Measurements from ENCODE around the gene PDGFD. TPM values are rescaled to one million over a fixed set of nuclear protein-coding genes. Genes with fewer than 3 reads are reported as not detected.

The PDGFD gene
- total RNA-seq, 3 donors from 2014 or later (not counting 1 experiment from before 2014, with no cell fraction given): 23.2 to 41.2 (median 33.1) TPM

GRCh38 chr11:103970701-103971249 lies 193.2 kb downstream of the PDGFD start:
- intact Hi-C loops (cut with micrococcal nuclease): no loop called here

GRCh38 chr11:103968685-103969084 lies 195.3 kb downstream of the PDGFD start:
- Histone ChIP-seq H3K4me1 (ENCODE audit: control insufficient read depth, insufficient read depth, low read length) (no peaks in the 10 kb centered on the region), H3K27ac (ENCODE audit: low read length) (no peak overlapping the region), H3K4me3 (ENCODE audit: low read length) (no peak overlapping the region), H3K36me3 (ENCODE audit: control insufficient read depth, insufficient read depth, low read length) (no peaks in the 10 kb centered on the region), H3K27me3 (ENCODE audit: control insufficient read depth, insufficient read depth, low read length) (no peaks in the 10 kb centered on the region), H3K9me3 (ENCODE audit: control insufficient read depth, insufficient read depth, low read length) (no peaks in the 10 kb centered on the region)
- Mint-ChIP-seq H3K27ac (no peak overlapping the region), H3K27me3 (ENCODE audit: low read depth in 2 of 2) (no peaks in the 10 kb centered on the region), H3K4me1 (peaks cover 26 to 27% of the 10 kb centered on the region in 2 donors), H3K9me3 (no peaks in the 10 kb centered on the region), H3K36me3 (no peaks in the 10 kb centered on the region), H3K4me3 (no peak overlapping the region)
- DNase-seq (no peak), ATAC-seq (no peak)
- intact Hi-C loops (cut with micrococcal nuclease): no loop called here
- 94% methylated on average over 3 of the region's 3 CpGs for WGBS (ENCODE audit: insufficient coverage)
- TF ChIP-seq CTCF (IDR thresholded peaks at IDR 0.05): no peak

More at GRCh38 chr11:103970701-103971249, 193.2 kb downstream of the PDGFD start:
- H3K4me3 ChIP-seq (ENCODE audit: low read length): no peak overlapping the region
- no peaks in the 10 kb centered on the region for H3K9me3 Mint-ChIP-seq
- WGBS (ENCODE audit: insufficient coverage): 100% methylated on average over 1 of the region's 1 CpG
- H3K4me1 Mint-ChIP-seq: peaks cover 13 to 27% of the 10 kb centered on the region in 2 donors
- no peak overlapping the region for H3K27ac ChIP-seq (ENCODE audit: low read length)
- no peaks in the 10 kb centered on the region for H3K4me1 ChIP-seq (ENCODE audit: control insufficient read depth, insufficient read depth, low read length)
- H3K9me3 ChIP-seq (ENCODE audit: control insufficient read depth, insufficient read depth, low read length): no peaks in the 10 kb centered on the region
- no peak overlapping the region for H3K27ac Mint-ChIP-seq
- DNase-seq: no peak
- H3K4me3 Mint-ChIP-seq: no peak overlapping the region
- TF ChIP-seq CTCF (IDR thresholded peaks at IDR 0.05): no peak
- no peaks in the 10 kb centered on the region for H3K36me3 Mint-ChIP-seq
- H3K36me3 ChIP-seq (ENCODE audit: control insufficient read depth, insufficient read depth, low read length): no peaks in the 10 kb centered on the region
- ATAC-seq: no peak
- H3K27me3 Mint-ChIP-seq (ENCODE audit: low read depth in 2 of 2): no peaks in the 10 kb centered on the region
- H3K27me3 ChIP-seq (ENCODE audit: control insufficient read depth, insufficient read depth, low read length): no peaks in the 10 kb centered on the region

- Mint-ChIP-seq H3K27ac (no peak overlapping the region), H3K9me3 (no peaks in the 10 kb centered on the region), H3K36me3 (no peaks in the 10 kb centered on the region), H3K27me3 (ENCODE audit: low read depth in 2 of 2) (no peaks in the 10 kb centered on the region), H3K4me1 (peaks cover 26 to 27% of the 10 kb centered on the region in 2 donors), H3K4me3 (no peak overlapping the region)
- H3K36me3 ChIP-seq (ENCODE audit: control insufficient read depth, insufficient read depth, low read length): no peaks in the 10 kb centered on the region
- DNase-seq (no peak), ATAC-seq (no peak)
- no peaks in the 10 kb centered on the region for H3K4me1 ChIP-seq (ENCODE audit: control insufficient read depth, insufficient read depth, low read length)
- no peak overlapping the region for H3K27ac ChIP-seq (ENCODE audit: low read length)
- 93% methylated on average over 8 of the region's 8 CpGs for WGBS (ENCODE audit: insufficient coverage)
- no peaks in the 10 kb centered on the region for H3K27me3 ChIP-seq (ENCODE audit: control insufficient read depth, insufficient read depth, low read length)
- H3K9me3 ChIP-seq (ENCODE audit: control insufficient read depth, insufficient read depth, low read length): no peaks in the 10 kb centered on the region
- H3K4me3 ChIP-seq (ENCODE audit: low read length): no peak overlapping the region
- no peak for TF ChIP-seq CTCF (IDR thresholded peaks at IDR 0.05)
- intact Hi-C loops (cut with micrococcal nuclease): no loop called here
These were observed 196.0 kb downstream of the PDGFD start for GRCh38 chr11:103967985-103968384.

- intact Hi-C loops (cut with micrococcal nuclease): no loop called here
- ATAC-seq: no peak
- no peak for TF ChIP-seq CTCF (IDR thresholded peaks at IDR 0.05)
These were observed 199.6 kb downstream of the PDGFD start for GRCh38 chr11:103964390-103964789.

More at GRCh38 chr11:103964390-103964789, 199.6 kb downstream of the PDGFD start:
- peaks cover 41 to 48% of the 10 kb centered on the region in 2 donors for H3K4me1 Mint-ChIP-seq
- Histone ChIP-seq H3K4me3 (ENCODE audit: low read length) (no peak overlapping the region), H3K9me3 (ENCODE audit: control insufficient read depth, insufficient read depth, low read length) (peaks cover 2% of the 10 kb centered on the region), H3K27ac (ENCODE audit: low read length) (no peak overlapping the region), H3K27me3 (ENCODE audit: control insufficient read depth, insufficient read depth, low read length) (no peaks in the 10 kb centered on the region), H3K36me3 (ENCODE audit: control insufficient read depth, insufficient read depth, low read length) (no peaks in the 10 kb centered on the region), H3K4me1 (ENCODE audit: control insufficient read depth, insufficient read depth, low read length) (peaks cover 3% of the 10 kb centered on the region)
- no peak overlapping the region for H3K27ac Mint-ChIP-seq
- no peaks in the 10 kb centered on the region for H3K36me3 Mint-ChIP-seq
- H3K27me3 Mint-ChIP-seq (ENCODE audit: low read depth in 2 of 2): no peaks in the 10 kb centered on the region
- H3K9me3 Mint-ChIP-seq: no peaks in the 10 kb centered on the region
- no peak for DNase-seq
- H3K4me3 Mint-ChIP-seq: no peak overlapping the region

Measured in natural killer cell (primary cell).